Fibroblast of lung (primary cell): ENCODE data around the gene TSPAN11. TPM values are rescaled to one million over a fixed set of nuclear protein-coding genes. Genes with fewer than 3 reads are reported as not detected.

Source experiments
- DNase-seq, 2 donors: peaks; one replicate each; pipeline versions ENCODE4 v3.0.0 to v3.0.0-alpha.2; 2010; ENCODE audit warnings: low read depth in 2 of 2
- H2AFZ ChIP-seq: 2 replicates; pipeline ENCODE4 v1.5.1; 2012; ENCODE audit warnings: low read length, control low read depth, inconsistent platforms
- H3K27ac ChIP-seq: 2 replicates; pipeline ENCODE4 v1.5.1; 2011; ENCODE audit warnings: low read length, control low read depth; ENCODE audit not compliant: insufficient read depth
- H3K27me3 ChIP-seq: 2 replicates; pipeline ENCODE4 v1.5.1; 2011; ENCODE audit warnings: mild to moderate bottlenecking, low read length; ENCODE audit not compliant: control insufficient read depth, insufficient read depth
- H3K36me3 ChIP-seq: 2 replicates; pipeline ENCODE4 v1.5.1; 2011; ENCODE audit warnings: low read length; ENCODE audit not compliant: control insufficient read depth, insufficient read depth
- H3K4me1 ChIP-seq: 2 replicates; pipeline ENCODE4 v1.5.1; 2011; ENCODE audit warnings: low read length; ENCODE audit not compliant: control insufficient read depth, insufficient read depth; ENCODE audit errors: extremely low read depth
- H3K4me2 ChIP-seq: 2 replicates; pipeline ENCODE4 v1.5.1; 2011; ENCODE audit warnings: low read length, control low read depth; ENCODE audit not compliant: insufficient read depth; ENCODE audit errors: extremely low read depth
- H3K4me3 ChIP-seq, 4 experiments: fragments of 200-600 bp in 1 of 4; sonication (generic) in 1 of 4; replicated peaks in 1 of 4; 2 replicates each; pipeline ENCODE4 v1.5.1; 2011 to 2016; ENCODE audit warnings: low read length in 4 of 4, low read depth in 3 of 4, mild to moderate bottlenecking in 3 of 4, control low read depth in 2 of 4, inconsistent platforms in 1 of 4, mixed read lengths in 1 of 4; ENCODE audit not compliant: insufficient read depth in 1 of 4; ENCODE audit errors: control extremely low read depth in 1 of 4
- H3K79me2 ChIP-seq: 2 replicates; pipeline ENCODE4 v1.5.1; 2012; ENCODE audit warnings: mild to moderate bottlenecking, low read length, inconsistent platforms; ENCODE audit not compliant: control insufficient read depth, insufficient read depth
- H3K9ac ChIP-seq: 2 replicates; pipeline ENCODE4 v1.5.1; 2011; ENCODE audit warnings: mild to moderate bottlenecking, low read length, control low read depth; ENCODE audit not compliant: insufficient read depth
- H3K9me3 ChIP-seq: 2 replicates; pipeline ENCODE4 v1.5.1; 2012; ENCODE audit warnings: low read depth, low read length; ENCODE audit not compliant: control insufficient read depth, insufficient read depth
- H4K20me1 ChIP-seq: 2 replicates; pipeline ENCODE4 v1.5.1; 2011; ENCODE audit warnings: low read length; ENCODE audit not compliant: control insufficient read depth, insufficient read depth; ENCODE audit errors: extremely low read depth
- EZH2 ChIP-seq: IDR thresholded peaks from 2 replicates; pipeline ENCODE4 v1.5.1; 2012; ENCODE audit warnings: low read length, control low read depth, mild to moderate bottlenecking; ENCODE audit errors: missing control alignments
- polyA plus RNA-seq, 2 donors: library from polyadenylated mRNA; depleted of rRNA in 1 of 2; stranded (reverse) in 1 of 2; unstranded in 1 of 2; fragments of >200 nt; gene quantifications; 2 replicates each; pipeline ENCODE4 v1.2.1, GENCODE V29; 2011 to 2012; ENCODE audit warnings: missing spikeins in 1 of 2
- total RNA-seq: library from RNA; depleted of rRNA; stranded (reverse); fragments of >200 nt; gene quantifications from 2 replicates; pipeline ENCODE4 v1.2.1, GENCODE V29; 2014
- TF ChIP-seq, protein P1 (sequence below), 2 donors: IDR thresholded peaks in 1 of 2; conservative IDR thresholded peaks in 1 of 2; 1 replicate in 1 of 2; 2 replicates in 1 of 2; pipeline ENCODE4 v1.5.1; 2011 to 2012; ENCODE audit warnings: low read length in 2 of 2, control low read depth in 1 of 2, inconsistent platforms in 1 of 2, low read depth in 1 of 2, mild to moderate bottlenecking in 1 of 2

Gene TSPAN11
- total and polyA plus RNA-seq, 2 donors (not counting 1 experiment from before 2014, with no cell fraction given): 0.02 to 2.6 TPM

- no peak overlapping the region for H3K27ac ChIP-seq
- H3K4me1 ChIP-seq: no peaks in the 10 kb centered on the region
- no peaks in the 10 kb centered on the region for H3K79me2 ChIP-seq
- no peaks in the 10 kb centered on the region for H3K27me3 ChIP-seq
- H3K9ac ChIP-seq: no peak overlapping the region
- H3K4me2 ChIP-seq: no peak overlapping the region
- TF ChIP-seq EZH2: no peak
- TF ChIP-seq, protein P1, sequence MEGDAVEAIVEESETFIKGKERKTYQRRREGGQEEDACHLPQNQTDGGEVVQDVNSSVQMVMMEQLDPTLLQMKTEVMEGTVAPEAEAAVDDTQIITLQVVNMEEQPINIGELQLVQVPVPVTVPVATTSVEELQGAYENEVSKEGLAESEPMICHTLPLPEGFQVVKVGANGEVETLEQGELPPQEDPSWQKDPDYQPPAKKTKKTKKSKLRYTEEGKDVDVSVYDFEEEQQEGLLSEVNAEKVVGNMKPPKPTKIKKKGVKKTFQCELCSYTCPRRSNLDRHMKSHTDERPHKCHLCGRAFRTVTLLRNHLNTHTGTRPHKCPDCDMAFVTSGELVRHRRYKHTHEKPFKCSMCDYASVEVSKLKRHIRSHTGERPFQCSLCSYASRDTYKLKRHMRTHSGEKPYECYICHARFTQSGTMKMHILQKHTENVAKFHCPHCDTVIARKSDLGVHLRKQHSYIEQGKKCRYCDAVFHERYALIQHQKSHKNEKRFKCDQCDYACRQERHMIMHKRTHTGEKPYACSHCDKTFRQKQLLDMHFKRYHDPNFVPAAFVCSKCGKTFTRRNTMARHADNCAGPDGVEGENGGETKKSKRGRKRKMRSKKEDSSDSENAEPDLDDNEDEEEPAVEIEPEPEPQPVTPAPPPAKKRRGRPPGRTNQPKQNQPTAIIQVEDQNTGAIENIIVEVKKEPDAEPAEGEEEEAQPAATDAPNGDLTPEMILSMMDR (conservative IDR thresholded peaks at IDR 0.05 in 1 of 2, IDR thresholded peaks at IDR 0.05 in 1 of 2; ENCODE audit: low read depth in 1 of 2, low read length in 2 of 2): no peak
- H4K20me1 ChIP-seq: no peaks in the 10 kb centered on the region
- no peak overlapping the region for H2AFZ ChIP-seq
- H3K36me3 ChIP-seq: no peaks in the 10 kb centered on the region
- no peak overlapping the region for H3K4me3 ChIP-seq
- H3K9me3 ChIP-seq: no peaks in the 10 kb centered on the region
- DNase-seq: no peak
Observed at GRCh38 chr12:31037931-31038330, 111.4 kb downstream of the TSPAN11 start.

DNA sequence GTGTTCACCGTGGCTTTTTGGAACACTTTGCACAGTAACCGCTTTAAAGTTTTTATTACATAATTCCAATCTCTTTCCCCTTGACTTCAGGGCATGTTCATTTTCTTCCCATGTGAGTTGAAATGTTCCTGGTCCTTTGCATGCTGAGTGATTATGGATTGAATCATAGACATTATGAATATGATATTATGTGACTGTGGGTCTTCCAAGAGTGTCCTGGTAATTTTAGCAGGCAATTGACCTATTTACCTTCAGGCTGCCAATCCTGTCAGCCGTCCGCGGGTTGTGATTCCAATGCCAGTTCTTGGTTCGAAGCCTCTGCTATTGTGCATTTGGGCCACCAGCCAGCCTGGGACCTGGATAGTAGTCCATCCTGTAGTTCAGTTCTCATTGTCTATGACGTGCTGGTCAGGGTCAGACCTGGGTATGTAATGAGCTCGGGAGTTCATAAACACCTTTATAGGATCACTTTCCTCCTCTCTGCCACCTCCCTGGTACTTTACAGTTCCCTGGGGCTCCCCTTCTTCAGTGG, 114.6 kb downstream of the TSPAN11 start:
- Histone ChIP-seq H3K79me2 (no peaks in the 10 kb centered on the region), H3K27me3 (no peaks in the 10 kb centered on the region), H3K36me3 (no peaks in the 10 kb centered on the region), H3K27ac (no peak overlapping the region), H3K4me1 (no peaks in the 10 kb centered on the region), H3K4me2 (no peak overlapping the region), H3K9ac (no peak overlapping the region), H3K9me3 (no peaks in the 10 kb centered on the region), H4K20me1 (no peaks in the 10 kb centered on the region), H2AFZ (no peak overlapping the region), H3K4me3 (no peak overlapping the region)
- no peak for DNase-seq
- no peak for TF ChIP-seq EZH2
- TF ChIP-seq, protein P1 (conservative IDR thresholded peaks at IDR 0.05 in 1 of 2, IDR thresholded peaks at IDR 0.05 in 1 of 2; ENCODE audit: low read depth in 1 of 2, low read length in 2 of 2): no peak

Other genes with a start within 250 kb of the TSPAN11 start
- gene IPO8, start 230.9 kb upstream of the TSPAN11 start, total RNA-seq: 38.0 and 41.5 TPM in 2 replicates
- 12.4 and 15.0 TPM in 2 replicates for gene IPO8, start 230.9 kb upstream of the TSPAN11 start, polyA plus RNA-seq
- 17.2 and 20.3 TPM in 2 replicates for gene CAPRIN2, start 171.8 kb upstream of the TSPAN11 start, total RNA-seq
- gene CAPRIN2, start 171.8 kb upstream of the TSPAN11 start, polyA plus RNA-seq: 10.4 and 10.8 TPM in 2 replicates
- gene DDX11, start 147.1 kb downstream of the TSPAN11 start, total RNA-seq: 13.2 and 16.2 TPM in 2 replicates
- 4.4 and 12.0 TPM in 2 replicates for gene DDX11, start 147.1 kb downstream of the TSPAN11 start, polyA plus RNA-seq